Measurements from ENCODE around the gene BCAS1. TPM values are rescaled to one million over a fixed set of nuclear protein-coding genes. Genes with fewer than 3 reads are reported as not detected.
"Not testable (repeated sequence)": the region's sequence is repeated elsewhere in the genome, so short reads cannot be mapped to it uniquely, and the experiment has no call there.

BCAS1 gene
- total RNA-seq, 2 donors from 2014 or later = 2.1 TPM; not detected in 1

- intact Hi-C loops (cut with DNase I) = no loop called here
- ATAC-seq (no peak), DNase-seq (peak in 1 of 4 donors; percentile 3)
- TF ChIP-seq, protein P1, sequence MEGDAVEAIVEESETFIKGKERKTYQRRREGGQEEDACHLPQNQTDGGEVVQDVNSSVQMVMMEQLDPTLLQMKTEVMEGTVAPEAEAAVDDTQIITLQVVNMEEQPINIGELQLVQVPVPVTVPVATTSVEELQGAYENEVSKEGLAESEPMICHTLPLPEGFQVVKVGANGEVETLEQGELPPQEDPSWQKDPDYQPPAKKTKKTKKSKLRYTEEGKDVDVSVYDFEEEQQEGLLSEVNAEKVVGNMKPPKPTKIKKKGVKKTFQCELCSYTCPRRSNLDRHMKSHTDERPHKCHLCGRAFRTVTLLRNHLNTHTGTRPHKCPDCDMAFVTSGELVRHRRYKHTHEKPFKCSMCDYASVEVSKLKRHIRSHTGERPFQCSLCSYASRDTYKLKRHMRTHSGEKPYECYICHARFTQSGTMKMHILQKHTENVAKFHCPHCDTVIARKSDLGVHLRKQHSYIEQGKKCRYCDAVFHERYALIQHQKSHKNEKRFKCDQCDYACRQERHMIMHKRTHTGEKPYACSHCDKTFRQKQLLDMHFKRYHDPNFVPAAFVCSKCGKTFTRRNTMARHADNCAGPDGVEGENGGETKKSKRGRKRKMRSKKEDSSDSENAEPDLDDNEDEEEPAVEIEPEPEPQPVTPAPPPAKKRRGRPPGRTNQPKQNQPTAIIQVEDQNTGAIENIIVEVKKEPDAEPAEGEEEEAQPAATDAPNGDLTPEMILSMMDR (IDR thresholded peaks at IDR 0.05) = no peak
- no peak for TF ChIP-seq POLR2A (IDR thresholded peaks at IDR 0.05)
- 42 to 56% methylated on average over 4 of the region's 4 CpGs for WGBS, 2 donors
- Histone ChIP-seq H3K4me1 (no peaks in the 10 kb centered on the region), H3K27ac (peak overlapping the region in 1 of 4 donors; percentile 21), H3K36me3 (replicated peaks in 1 of 2; ENCODE audit: insufficient read depth in 1 of 2, low read depth in 2 of 2) (no peaks in the 10 kb centered on the region), H3K27me3 (no peaks in the 10 kb centered on the region), H3K9me3 (no peaks in the 10 kb centered on the region), H3K4me3 (no peak overlapping the region)
Observed at GRCh38 chr20:54017846-54018245, 52.5 kb downstream of the BCAS1 start.

DNA sequence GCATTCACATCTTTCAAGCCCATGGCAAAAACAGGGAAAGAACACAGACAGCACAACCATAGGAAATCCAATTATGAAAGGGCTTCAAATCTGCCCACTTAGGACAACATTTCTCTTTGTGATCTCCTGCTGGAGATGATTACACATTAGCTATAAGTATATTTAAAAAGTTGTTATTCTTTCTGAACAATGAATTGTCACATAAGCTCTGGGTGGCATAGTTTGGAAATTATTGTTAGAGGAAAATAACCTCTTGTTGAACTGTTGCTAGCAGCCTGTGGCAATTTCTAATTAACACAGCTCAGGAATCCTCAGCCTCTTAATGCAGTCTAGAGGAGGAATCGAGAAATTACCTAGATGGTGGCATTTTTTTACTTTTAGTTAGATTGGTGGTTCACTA lies 54.9 kb downstream of the BCAS1 start:
- 36 to 48% methylated on average over 1 of the region's 1 CpG for WGBS, 2 donors
- no peak for TF ChIP-seq POLR2A (IDR thresholded peaks at IDR 0.05)
- TF ChIP-seq, protein P1 (IDR thresholded peaks at IDR 0.05) = no peak
- intact Hi-C loops (cut with DNase I) = no loop called here

GRCh38 chr20:54014293-54014926 lies 56.0 kb downstream of the BCAS1 start:
- 69 to 70% methylated on average over 7 of the region's 7 CpGs for whole genome bisulfite sequencing, 2 donors
- no peak overlapping the region for H3K4me3 ChIP-seq
- TF ChIP-seq, protein P1 (IDR thresholded peaks at IDR 0.05) = no peak
- TF ChIP-seq POLR2A (IDR thresholded peaks at IDR 0.05) = no peak
- no peak for ATAC-seq
- H3K36me3 ChIP-seq (replicated peaks in 1 of 2; ENCODE audit: insufficient read depth in 1 of 2, low read depth in 2 of 2) = no peaks in the 10 kb centered on the region
- no peaks in the 10 kb centered on the region for H3K27me3 ChIP-seq
- no peak overlapping the region for H3K27ac ChIP-seq
- no peaks in the 10 kb centered on the region for H3K9me3 ChIP-seq
- intact Hi-C loops (cut with DNase I) = no loop called here
- H3K4me1 ChIP-seq = no peaks in the 10 kb centered on the region
- no peak for DNase-seq

More for the DNA sequence above, 54.9 kb downstream of the BCAS1 start:
- Histone ChIP-seq H3K36me3 (replicated peaks in 1 of 2; ENCODE audit: insufficient read depth in 1 of 2, low read depth in 2 of 2) (no peaks in the 10 kb centered on the region), H3K27ac (no peak overlapping the region), H3K27me3 (no peaks in the 10 kb centered on the region), H3K9me3 (no peaks in the 10 kb centered on the region), H3K4me3 (no peak overlapping the region), H3K4me1 (no peaks in the 10 kb centered on the region)
- DNase-seq (no peak), ATAC-seq (no peak)

DNA sequence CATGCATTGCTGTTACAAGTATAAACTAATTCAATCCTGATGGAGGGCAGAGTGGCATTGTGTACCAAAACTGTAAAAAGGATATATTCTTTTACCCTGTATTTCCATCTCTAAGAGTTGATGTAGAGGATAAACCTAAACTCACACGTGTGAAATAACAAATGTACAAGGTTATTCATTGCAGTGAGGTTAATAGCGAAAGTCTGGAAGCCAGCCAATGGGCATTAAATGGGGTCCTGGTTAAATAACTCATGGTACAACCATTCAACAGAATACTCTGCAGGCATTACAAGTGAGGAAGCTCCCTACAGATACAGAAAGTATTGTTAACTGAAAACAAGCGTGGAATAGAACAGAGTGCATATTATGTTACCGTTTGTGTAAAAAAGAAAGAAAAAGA lies 56.9 kb downstream of the BCAS1 start:
- intact Hi-C loops (cut with DNase I) = no loop called here
- WGBS, 2 donors = 72 to 78% methylated on average over 4 of the region's 4 CpGs
- no peak overlapping the region for H3K4me3 ChIP-seq
- H3K27ac ChIP-seq = no peak overlapping the region
- TF ChIP-seq, protein P1 (IDR thresholded peaks at IDR 0.05) = no peak
- no peak for TF ChIP-seq POLR2A (IDR thresholded peaks at IDR 0.05)
- DNase-seq (no peak), ATAC-seq (no peak)
- H3K36me3 ChIP-seq (replicated peaks in 1 of 2; ENCODE audit: insufficient read depth in 1 of 2, low read depth in 2 of 2) = no peaks in the 10 kb centered on the region
- H3K4me1 ChIP-seq = no peaks in the 10 kb centered on the region
- H3K9me3 ChIP-seq = no peaks in the 10 kb centered on the region
- no peaks in the 10 kb centered on the region for H3K27me3 ChIP-seq

- Histone ChIP-seq H3K27me3 (no peaks in the 10 kb centered on the region), H3K4me3 (no peak overlapping the region), H3K27ac (no peak overlapping the region), H3K9me3 (no peaks in the 10 kb centered on the region), H3K36me3 (replicated peaks in 1 of 2; ENCODE audit: insufficient read depth in 1 of 2, low read depth in 2 of 2) (no peaks in the 10 kb centered on the region), H3K4me1 (no peaks in the 10 kb centered on the region)
- TF ChIP-seq, protein P1 (IDR thresholded peaks at IDR 0.05) = no peak
- no peak for TF ChIP-seq POLR2A (IDR thresholded peaks at IDR 0.05)
- DNase-seq = no peak
- no peak for ATAC-seq
- intact Hi-C loops (cut with DNase I) = no loop called here
- 62 to 65% methylated on average over 4 of the region's 4 CpGs for WGBS, 2 donors
Observed at GRCh38 chr20:54011346-54011745, 59.0 kb downstream of the BCAS1 start.

DNA sequence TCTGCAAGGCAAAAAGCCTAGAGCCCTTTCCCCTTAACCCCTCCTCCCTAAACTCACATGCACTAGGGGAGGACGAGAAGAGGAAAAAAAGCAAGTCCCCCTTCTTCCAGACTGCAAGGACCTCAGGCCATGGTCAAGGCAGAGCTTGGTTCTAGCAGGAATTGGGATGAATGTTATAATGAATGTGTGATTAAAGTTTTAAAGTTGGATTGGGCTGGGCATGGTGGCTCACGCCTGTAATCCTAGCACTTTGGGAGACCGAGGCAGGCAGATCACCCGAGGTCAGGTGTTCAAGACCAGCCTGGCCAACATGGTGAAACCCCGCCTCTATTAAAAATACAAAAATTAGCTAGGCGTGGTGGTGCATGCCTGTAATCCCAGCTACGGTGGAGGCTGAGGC lies 64.2 kb downstream of the BCAS1 start:
- H3K27me3 ChIP-seq; H3K36me3 ChIP-seq (replicated peaks in 1 of 2; ENCODE audit: insufficient read depth in 1 of 2, low read depth in 2 of 2); H3K4me3 ChIP-seq; H3K27ac ChIP-seq; intact Hi-C loops (cut with DNase I); DNase-seq; H3K4me1 ChIP-seq; ATAC-seq: not testable (repeated sequence)
- peaks cover 0 to 11% (median 0%) of the 10 kb centered on the region in 3 donors for H3K9me3 ChIP-seq
- 68 to 69% methylated on average over 7 of the region's 7 CpGs for WGBS, 2 donors

Data from body of pancreas (tissue), 4 donors.